M059J (cell line): ENCODE measurements around the gene CDKN1C. TPM values are rescaled to one million over a fixed set of nuclear protein-coding genes. Genes with fewer than 3 reads are reported as not detected.

Experiments
- DNase-seq: peaks from one replicate; pipeline ENCODE4 v3.0.0-alpha.2; 2012; ENCODE audit warnings: low read depth
- total RNA-seq: library from RNA; depleted of rRNA; stranded (reverse); fragments of >200 nt; shearing (Covaris generic); gene quantifications from 2 replicates; pipeline ENCODE4 v1.2.3, GENCODE V29; 2014

Gene CDKN1C
- total RNA-seq, 1 experiment from 2014 or later: 4.4 TPM

DNA sequence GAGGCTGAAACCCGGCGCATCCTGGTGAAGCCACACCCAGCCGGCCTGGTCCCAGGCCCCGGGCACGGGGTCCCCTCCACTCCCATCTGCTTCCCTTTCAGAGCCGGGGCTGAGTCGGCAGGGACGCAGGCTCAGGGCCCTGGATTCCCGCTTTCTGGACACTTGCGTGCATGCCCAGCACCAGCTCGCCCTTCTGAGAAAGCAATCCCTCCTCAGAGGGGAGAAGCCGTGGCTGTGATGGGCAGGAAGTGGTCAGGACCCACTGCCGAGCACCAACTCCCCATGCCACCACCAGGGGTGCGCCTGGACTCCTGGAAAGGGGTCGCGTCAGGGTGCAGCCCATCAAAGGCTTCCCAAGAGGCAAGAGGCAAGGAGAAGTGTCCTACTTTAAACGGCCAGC, 15.1 kb downstream of the CDKN1C start:
- DNase-seq: no peak

DNA sequence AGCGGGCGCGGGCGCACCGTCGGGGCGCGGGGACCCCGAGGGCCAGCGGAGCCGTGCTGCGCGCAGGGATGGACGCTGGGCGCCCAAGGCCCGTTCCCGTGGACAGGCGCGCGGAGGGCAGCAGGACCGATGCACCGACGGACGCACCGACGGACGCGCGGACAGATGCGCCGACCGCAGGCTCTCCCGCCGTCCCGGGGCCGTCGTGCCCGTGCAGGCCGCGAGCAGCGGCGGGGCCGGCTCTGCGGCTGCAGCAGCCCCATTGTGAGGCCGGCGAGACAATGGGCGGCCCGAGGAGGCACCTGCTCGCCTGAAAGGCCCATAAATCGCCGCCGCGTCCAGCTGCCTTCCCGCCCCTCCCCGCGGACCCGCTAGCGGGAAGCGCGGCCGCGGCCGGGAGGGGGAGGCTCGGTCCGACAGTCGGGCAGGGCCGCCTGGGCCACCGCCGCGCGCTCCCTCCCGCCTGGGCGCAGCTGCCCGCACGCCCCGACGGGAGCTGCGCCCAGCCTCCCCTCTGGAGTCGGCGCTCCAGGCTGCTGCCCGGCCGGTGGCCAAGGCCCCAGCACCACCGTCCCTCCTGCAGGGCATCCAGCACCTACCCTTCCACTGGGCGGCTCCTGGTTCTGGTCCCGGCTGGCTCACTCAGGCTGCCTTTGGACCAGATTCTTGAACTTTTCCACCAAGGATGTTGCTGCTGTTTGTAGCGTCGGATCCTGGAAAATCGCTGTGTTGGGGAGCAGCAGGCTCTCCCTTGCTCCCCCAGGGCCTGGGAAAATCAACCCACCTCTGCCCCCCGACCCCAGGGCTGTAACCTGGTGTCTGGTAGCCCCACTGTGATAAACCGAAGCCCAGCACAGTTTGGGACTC, 15.8 kb downstream of the CDKN1C start:
- DNase-seq: no peak

DNA sequence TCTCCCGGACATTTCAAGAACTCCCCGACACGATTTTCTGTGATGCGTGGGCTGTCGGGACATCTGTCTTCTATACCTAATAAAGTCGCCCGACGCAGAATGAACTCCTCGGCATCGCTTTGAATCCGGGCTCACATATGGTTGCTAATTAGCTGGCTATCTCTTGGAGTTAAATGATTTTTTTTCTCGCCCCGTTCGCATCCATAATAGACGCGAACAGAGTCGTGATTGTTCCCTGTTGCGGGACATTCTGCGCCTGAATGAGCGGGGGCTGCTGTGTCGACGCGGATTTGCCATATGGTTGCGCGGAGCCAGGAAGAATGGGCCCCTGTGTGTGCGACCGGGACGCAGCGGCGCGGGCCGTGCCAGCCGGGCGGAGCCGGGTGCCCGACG, 16.4 kb downstream of the CDKN1C start:
- DNase-seq: no peak

DNA sequence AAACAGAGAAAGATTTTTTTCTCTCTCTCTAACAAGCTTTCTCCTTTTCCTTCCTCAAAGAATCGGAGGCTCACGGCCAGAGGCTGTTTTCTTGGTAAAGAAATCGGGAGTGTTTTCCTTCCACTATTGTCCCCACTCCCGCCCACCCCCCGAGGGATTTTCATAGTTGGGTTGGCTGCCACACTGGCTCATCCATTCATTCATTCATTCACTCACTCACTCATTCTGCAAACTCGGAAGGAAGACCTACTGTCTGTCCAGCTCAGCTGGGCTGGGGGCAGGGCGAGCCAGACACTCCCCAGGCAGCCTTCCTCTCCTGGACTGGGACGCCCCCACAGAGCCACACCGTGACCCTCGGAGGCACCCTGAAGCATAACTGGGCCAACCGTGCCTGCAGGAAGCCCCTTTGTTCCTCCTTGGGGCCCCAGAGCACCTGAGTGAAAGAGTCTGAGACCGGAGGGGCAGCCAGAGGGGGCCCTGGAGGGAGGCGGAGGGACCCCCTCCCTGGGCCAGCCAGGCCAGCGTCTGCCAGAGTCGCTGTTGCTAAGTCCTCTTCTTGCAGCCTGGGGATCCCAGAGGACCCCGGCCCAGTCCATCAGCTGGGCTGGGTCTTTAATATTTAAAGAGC, 17.0 kb downstream of the CDKN1C start:
- no peak for DNase-seq

DNA sequence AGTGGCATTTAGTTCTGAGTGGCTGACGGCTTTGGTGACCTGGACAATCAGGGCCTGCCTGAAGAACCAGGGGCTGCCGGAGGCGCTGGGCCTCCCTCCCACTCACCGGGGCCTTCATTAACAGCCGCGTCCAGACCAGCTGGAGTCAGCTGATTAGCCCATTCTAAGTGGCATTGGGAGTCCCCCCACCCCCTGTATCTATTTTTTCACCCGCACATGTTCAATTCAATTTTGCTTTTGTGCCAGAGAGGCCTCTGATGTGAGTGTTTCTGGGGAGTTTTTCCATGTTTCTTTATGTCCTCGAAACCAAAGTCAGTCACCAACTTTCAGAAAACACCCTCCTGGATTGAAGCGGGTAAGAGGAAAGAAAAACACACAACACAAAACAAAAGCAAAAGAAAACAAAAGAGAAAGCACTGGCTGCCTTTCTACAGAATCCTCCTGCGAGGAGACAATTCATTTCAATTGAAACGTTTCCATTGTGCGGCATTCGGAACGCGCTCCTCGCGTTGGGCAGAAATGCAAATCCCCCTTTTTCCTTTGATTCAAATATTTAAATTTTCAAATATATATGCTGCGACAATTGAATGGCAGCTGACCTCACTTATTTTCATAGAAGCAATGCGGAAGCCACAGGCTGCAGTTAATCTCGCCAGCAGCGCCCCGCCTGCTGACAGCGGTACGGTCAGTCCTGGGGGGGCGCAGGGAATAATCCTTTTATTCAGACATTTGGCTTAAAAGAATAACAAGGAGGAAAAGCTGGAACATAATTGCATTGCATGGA, 17.7 kb downstream of the CDKN1C start:
- DNase-seq: no peak

DNA sequence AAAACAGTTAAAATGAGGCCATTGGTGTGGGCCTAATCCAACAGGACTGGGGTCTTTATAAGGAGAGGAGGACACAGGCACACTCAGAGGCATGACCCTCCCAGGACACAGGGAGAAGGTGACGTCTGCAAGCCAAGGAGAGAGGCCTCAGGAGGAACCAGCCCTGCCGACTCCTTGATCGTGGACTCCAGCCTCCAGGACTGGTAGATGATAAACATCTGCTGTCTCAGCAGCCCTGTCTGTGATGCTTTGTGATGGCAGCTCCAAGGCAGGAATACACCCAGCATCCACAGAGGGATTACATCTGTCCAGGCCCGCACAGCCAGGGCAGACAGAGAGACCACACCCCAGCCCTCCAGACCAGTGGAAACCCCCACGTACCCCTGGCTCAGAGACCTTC, 18.4 kb downstream of the CDKN1C start:
- no peak for DNase-seq

DNA sequence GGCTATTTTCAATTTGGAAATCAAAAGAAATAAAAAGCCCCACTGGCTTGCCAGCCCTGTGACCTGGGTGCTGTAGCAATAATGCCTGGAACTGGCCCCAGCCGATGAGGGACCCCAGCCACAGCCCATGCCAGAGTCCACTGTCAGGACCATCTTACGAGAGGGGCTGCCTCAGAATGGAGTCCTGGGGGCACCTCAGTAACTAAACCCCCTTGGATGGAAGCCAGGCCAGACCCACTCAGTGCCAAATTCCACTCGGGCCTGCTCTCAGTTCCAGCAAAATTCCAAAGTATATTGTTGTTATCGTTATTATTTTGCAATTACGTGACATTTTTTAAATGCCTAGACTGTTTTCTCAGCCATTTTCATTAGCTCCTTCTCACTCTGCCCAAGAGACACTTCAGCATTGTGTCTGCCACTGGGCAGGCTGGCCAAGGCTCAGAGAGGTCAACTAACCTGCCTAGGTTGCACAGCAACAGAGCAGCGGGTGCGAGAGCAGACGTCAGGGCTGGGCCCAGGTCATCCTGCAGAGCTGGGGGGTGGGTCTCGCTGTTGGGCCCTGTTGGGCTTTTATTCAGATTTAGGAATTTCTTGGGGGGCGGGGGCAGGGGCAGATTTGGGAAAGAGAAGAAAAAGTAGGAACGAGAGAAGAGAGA, 19.5 kb downstream of the CDKN1C start:
- DNase-seq: no peak

DNA sequence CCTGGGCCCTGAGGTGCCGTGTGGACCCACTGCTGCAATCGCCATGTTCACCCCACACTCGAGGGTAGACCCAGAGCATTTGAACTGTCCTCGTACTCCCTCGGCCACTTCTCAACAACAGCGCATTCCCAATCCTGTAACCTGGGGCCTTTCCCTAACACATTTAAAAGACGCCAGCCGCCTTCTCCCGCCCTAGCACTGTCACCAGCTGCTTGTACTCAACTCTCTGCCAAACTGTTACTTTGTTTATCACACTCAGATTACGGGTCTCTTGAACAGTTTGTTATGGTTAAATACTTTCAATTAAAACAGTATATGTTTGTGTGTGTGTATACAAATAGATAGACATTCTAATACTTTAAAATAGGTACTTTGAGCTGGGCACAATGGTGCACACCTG, 20.7 kb downstream of the CDKN1C start:
- DNase-seq: no peak

DNA sequence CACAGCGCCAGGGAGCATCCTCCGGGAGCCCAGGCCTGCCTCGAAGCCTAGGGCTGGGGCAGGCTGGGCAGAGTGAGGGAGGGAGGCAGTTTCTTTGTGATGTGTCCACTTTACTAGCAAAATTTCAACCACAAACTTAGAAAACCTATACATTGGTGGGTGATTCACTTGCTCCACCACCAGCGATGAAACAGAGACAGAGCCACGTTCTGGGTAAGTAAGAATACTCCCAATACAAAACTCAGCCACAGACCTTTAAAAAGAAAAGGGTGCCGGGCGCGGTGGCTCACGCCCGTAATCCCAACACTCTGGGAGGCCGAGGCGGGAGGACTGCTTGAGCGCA, 22.3 kb downstream of the CDKN1C start:
- peak; percentile 26 for DNase-seq

DNA sequence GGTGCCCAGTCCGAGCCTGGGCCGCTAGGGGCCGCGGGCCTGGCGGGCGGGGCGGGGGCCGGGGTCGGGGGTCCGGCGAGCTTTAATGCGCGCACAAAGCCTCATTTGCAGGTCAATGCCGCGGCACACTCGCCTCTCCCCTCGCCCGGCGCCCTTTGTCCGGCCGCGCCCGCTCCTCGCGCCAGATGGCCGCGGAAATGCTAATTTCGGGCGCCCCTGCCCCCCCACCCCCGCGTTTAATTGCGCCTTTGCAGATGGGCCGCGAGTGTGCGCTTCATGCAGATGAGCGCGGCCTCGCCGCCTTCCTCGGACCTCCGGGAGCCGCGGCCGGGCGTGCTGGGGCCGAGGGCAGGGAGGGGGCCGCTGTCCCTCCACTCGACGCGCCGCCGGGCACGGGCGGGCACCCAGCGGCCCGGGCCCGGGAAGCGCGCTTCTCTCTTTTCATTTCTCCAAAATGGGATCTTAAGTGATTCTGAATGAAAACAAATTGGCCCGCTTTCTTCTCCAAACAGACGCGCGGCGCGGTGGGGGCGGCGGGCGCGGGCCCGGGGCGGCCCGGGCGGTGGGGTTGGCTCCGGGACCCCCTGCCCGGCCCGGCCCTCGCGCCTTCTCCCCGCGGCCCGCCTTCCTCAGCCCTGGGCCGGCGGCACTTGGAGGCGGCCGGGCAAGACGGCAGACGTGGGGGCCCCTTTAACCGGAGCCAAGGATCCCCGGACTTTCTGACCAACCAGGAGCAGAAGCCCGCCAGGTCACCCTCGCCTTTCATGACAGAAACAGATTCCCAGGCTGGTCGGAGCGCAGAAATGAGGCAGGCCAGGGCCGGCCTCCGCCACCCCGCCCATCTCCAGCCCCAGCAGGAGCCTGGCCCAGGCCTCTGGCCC, 22.9 kb downstream of the CDKN1C start:
- no peak for DNase-seq

DNA sequence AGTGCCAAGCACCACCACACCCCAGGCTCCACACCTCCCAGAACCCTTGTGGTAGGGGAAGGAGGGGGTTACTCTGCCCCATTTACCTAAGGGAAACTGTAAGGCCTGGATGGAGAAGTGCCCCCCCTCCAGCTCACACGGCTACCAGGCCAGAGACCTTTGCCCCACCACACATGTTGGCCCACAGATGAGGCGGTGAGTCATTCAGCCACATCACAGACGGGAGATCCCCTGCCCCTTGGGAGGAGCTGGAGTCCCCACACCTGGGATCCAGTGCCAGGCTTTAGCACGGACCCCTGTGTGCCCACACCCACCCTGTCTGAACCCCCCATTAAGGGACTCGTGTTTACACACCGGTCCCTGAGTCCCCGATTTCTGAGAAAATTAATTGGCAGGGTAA, 24.9 kb downstream of the CDKN1C start:
- peak; percentile 70 for DNase-seq

DNA sequence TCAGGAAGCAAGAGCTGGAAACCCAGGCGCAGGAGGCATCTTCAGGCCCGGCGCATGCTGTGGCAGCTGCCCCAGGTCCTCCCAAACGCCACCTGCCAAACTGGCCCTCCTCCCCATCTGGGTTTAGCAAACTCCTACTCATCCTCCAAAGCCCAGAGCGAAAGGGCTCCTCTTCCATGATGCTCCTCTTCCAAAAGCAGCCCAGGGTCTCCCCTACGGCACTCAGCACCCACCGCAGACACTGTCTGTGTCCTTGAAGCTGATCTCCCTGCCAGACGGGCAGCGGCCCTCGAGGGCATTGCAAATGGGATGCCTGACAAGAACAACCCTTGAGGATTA, 25.9 kb downstream of the CDKN1C start:
- DNase-seq: no peak

DNA sequence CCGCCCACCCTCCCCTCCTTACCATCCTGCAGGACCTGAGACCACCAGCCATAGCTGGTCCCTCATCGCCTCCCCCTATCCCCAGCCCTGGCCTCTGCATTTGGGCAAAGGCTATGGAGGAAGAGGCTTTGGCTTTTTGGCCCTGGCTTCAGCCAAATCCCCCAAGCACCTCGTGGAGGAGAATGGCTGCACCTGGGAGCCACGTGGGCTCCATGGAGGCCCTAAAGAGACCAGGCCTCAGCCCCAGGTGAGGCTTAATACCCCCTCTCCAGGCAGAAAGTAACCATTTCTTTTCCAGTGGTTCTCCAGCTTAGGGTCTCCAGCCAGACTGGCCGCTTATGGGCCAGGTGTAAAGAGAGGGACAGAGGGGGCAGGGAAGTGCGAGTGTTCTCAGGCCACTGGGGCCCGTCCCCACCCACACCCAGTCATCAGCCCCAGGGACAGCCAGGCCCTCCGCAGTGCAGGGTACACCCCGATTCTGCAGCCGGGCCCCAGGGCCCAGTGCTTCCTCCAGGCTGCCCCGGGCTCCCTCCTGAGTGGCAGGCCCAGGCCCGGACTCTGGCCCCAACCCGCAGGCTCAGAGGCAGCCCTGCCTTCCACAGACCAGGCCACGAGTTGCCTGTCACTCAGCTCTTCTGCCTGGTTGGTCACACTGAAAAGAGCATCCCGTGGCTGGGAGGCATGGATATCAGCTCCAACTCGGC, 26.4 kb downstream of the CDKN1C start:
- DNase-seq: no peak

DNA sequence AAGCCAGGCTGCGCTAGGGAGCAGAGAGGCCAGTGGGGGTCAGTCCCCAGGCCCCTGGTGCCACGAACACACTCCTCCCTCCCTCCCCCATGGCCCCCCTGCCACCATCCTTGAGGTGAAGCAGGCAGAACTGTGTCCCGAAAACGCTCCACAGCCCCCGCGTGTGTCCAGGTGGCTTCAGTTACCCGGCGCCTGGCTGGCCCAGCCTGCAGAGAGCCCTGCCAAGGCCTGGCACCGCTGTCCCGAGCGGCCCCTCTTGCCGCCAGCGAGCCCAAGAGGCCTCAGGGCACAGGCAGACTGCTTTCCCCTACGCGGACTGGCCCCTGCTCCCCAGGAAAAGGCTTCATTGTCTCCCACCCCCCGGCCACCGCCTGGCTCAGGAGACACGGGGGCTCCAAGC, 27.7 kb downstream of the CDKN1C start:
- no peak for DNase-seq

DNA sequence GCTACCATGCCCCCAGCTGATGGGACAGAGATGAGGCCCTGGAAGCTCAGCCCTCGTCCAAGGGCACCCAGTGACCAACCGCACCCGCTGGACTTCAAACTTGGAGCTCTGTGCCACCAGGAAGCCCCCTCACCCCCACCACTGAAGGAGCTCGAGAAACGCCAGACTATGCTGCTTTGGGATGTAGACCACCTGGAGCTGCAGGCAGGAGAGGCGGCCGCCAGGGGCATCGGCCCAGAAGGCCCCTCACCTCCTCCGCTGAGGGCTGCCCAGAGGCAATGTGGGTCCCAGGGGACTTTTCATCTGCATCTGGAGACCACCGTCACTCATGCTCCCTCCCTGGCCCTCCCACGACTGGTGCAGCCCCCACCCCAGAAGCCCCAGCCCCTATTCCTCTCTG, 28.3 kb downstream of the CDKN1C start:
- DNase-seq: no peak

DNA sequence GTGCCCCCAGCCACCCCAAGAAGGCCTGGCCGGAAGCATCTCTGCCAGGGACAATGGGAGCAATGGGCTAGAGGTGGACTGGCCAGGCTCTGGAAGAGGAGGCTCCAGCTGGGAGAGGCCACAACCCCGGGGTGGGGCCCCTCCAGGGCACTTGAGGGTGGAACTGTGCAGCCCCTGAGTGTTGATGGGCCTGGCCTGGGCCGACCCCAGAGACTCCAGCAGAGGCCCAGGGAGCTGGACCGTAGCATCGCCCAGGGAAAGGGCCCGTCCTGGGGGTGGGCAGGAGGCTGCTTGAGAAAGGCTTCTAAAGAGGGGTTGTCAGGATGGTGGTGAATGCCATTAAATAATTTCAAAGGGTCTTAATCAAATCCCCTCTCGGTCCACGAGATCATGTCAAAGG, 30.4 kb downstream of the CDKN1C start:
- no peak for DNase-seq

DNA sequence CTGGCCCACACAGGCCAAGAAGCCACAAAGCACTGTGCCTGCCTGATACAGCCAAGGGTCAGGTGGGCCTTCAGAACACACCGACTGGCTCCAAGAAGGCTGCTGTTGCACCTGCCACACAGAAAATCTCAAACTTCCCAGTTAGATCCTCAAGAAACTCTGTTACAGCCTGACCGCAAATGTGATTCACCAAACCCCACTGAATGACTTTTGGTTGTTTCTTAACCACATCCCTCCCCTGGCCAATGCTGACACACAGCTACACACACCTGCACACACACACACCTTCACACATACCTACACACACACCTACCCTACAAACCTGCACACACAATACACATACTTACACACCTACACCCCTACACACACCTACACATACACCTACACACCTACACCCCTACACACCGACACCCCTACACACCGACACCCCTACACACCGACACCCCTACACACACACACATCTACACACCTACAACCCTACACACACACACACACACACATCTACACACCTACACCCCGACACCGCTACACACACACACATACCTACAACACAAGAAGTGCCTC, 31.5 kb downstream of the CDKN1C start:
- peak; percentile 28 for DNase-seq

DNA sequence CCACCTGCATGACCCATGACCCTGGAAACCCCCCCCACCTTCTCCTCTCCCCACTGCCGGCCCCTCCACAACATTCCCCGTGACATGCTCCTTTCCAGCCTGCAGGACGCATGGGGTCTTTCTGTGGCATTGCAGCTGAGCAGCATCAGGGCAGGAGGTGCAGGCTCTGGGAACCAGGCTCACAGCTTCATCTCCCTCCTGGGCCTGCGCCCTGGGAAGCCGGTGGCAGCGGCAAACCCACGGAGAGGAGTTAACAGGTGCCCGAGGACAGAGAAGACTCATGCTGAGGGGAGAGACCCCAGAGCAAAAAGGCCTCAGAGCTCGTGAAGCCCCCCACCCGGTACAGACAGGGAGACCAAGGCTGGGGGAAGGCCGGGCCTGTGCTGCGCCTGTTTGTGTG, 32.2 kb downstream of the CDKN1C start:
- no peak for DNase-seq

DNA sequence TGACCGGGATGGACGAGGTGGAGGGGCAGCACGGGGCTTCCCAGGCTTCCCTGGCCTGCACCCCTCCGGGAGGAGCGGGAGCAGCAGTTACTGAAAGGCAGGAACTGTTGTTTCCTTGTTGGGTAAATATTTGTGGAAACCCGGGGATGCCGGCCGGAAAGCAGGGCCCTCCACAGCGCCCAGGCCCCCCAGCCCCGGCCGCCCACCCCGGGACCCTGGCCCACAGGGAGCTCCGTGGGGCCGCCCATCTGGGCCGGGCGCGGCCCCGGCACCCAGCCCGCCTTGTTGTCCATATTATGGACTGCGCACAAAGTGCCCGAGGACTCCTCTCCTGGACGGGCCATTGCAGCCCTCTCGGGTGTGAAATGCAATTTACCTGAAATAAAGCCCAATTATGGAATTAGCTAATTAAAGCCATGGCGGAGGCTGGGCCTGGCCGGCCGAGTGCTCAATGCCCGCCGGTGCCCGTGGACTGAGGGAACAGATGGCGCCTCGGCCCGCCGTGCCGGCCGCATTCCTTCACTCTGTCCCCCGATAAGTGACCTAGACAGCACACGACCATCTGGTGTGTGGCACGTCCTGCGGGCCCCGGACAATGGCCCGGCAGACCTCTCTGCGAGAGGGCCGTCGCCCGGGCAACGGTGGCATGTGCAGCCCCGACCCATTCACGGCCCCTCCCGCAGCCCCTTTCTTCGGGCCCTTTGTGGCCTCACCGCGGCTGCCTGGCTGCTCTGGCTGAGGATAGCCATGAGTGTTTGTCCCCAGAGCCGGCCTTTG, 35.4 kb downstream of the CDKN1C start:
- DNase-seq: no peak

DNA sequence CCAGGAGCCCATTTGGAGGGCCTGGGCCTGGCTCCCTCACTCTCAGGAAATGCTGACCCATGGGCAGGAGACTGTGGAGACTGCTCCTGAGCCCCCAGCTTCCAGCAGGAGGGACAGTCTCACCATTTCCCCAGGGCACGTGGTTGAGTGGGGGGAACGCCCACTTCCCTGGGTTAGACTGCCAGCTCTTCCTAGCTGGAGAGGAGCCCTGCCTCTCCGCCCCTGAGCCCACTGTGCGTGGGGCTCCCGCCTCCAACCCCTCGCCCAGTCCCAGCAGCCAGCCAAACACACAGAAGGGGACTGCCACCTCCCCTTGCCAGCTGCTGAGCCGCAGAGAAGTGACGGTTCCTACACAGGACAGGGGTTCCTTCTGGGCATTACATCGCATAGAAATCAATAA, 37.1 kb downstream of the CDKN1C start:
- no peak for DNase-seq
